Measurements from ENCODE around the gene ACSL6. TPM values are rescaled to one million over a fixed set of nuclear protein-coding genes. Genes with fewer than 3 reads are reported as not detected.

The ACSL6 gene
- total RNA-seq, 1 donor from 2014 or later, result 1.5 TPM

DNA sequence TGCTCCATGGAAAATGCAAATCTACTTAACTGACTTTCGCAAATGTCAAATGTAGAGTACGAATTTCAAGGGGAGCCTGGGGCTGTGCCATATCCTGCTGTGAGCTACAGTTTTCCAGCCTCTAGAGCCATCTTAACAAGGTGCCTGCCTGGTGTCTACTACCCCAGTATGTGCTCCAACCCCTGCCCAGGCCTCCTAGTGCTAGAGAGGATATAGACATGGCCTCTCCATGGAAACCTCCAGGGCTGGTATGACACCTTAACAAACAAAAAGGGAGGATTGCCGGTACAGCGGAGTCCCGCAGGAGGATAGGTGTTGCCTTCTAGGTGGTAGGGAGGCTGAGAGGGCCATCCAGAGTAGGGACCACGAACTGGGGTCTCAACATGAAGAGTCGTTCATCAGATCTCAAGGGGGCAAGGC, 35.4 kb upstream of the ACSL6 start:
- DNase-seq (ENCODE audit: low spot score), result no peak

DNA sequence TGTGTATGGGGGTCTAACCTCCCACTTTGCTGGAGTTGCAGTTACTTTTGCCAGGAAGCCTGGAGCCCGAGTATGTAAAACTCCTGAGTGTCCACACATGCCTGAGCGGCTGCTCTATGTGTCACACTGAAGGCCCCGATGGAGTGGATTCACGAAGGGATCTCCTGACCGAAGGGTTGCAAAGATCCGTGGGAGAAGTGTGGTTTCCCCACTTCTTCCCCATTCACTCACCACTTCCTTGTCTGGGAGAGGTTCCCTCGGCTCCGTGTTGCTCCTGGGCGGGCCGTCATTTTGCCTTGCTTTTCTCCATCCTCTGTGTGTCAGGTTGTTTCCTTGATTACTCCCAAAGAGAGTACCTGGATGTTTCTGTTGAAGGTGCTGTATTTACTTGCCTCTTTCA, 32.7 kb upstream of the ACSL6 start:
- DNase-seq (ENCODE audit: low spot score), result no peak

DNA sequence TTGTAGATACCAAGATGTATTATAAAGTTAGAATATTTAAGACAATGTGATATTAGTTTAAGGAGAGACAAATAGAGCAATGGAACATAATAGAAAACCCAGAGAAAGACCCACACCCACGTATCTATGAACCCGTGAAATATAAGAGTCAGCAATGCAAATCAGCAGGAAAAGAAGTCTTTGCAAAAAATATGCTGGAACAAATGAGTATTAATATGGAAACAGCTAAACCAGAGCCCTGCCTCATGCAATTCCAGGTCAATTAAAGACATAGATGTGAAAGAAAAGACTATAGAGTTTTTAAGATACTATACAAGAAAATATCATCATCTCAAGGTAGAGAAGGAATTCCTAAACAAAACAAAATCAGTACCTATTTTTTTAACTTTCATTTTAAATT, 25.9 kb upstream of the ACSL6 start:
- no peak for DNase-seq (ENCODE audit: low spot score)

DNA sequence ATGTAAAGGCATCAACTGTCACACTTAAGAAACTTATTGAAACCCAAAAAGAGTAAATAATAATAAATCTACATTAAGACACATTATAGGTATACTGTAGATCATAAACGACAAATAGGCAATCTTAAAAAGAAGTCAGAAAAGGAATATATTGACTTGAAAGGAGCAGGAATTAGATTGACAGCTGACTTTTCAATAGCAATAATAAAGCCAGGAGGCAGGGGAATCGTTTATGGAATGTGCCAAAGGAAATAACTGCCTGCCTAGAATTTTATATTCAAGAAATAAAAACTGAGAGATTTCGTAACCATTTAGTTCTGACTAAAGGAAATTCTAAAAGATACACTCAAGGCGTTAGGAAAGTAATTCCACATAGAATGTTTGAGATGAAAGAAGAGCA, 21.7 kb upstream of the ACSL6 start:
- DNase-seq (ENCODE audit: low spot score), result no peak

DNA sequence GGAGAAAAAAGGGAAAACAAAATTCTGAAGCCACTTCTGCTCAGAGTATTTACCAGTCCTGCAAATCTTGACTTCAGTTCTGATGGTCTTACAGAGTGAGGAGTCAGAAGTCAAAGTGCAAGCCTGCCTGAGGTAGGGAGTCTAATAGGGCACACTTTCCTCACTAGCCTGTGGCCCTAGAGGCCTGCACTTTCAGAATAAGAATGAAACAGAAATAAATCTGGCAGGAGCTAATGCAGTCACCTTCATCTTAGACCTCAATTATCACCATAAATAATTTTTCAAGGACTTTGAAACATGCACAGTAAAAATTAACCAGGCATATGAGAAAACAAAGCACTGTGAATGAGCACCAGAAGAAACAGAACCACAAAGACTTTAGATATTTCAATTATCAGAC, 20.7 kb upstream of the ACSL6 start:
- DNase-seq (ENCODE audit: low spot score), result no peak

DNA sequence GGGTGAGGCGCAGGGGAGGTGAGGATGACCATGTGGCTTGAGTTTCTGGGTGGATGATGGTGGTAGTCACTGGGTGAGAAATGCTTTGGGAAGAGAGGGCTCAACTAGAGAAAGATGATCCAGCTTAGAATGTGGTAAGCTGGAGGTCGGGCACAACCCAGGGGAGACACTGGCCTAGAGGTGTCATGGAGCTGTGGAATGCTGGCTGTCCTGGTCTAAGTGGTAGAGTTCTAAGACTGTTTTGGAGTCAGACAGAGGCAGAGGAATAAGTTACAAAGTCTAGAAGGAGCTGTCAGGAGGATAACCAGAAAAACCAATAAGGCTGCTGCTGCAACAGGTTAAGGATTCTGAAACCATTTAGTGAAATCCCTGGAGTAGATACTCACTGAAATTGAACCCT, 19.2 kb upstream of the ACSL6 start:
- DNase-seq (ENCODE audit: low spot score), result no peak

DNA sequence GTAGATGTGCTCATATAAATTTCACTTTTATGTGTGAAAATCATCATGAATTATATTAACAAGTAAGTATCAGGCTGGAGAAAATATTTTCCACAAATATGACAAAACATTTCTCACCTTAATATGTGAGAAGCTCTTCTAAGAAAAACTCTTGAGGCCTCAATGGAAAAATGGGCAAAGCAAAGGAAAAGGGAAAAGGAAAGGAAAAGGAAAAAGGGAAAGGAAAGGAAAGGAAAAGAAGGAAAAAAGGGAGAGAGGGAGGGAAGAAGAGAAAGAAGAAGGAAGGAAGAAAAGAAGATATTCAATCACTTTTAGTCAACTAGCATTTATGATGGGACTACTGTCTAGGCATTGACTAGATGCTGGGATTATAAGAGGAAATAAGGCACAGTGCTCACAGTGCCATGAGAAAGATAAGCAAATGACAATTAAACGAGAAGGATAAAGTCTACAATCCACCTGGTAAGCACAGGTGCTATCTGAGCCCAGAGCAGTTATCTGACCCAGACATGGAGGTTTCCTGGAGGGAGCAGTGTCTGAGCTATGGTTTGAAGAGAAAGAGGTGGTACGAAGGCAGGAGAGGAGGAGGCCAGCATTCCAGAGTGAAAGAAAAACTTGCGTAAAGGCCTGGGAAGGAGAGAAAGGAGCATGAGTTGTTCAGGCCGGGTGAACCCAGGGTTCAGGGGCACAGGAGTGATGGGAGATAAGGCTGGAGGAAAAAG, 18.3 kb upstream of the ACSL6 start:
- no peak for DNase-seq (ENCODE audit: low spot score)

DNA sequence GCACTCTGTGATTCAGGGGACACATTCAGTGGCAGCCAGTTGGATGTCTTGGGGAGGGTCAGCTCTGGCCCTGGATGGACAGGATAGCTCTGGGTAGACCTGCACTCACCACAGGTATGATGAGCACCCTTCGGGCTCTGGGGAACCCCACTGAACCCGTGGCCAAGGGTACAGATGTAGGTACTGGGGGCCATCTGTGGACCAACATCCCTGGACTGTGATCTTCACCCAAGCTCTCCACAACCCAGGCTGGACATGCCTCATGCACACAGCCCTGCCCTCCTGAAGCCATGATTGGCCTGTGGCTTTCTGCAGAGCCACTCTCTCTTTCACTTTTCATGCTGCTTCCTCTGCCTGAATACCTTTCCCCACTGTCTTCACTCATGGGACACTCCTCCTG, 15.6 kb upstream of the ACSL6 start:
- DNase-seq (ENCODE audit: low spot score), result no peak

DNA sequence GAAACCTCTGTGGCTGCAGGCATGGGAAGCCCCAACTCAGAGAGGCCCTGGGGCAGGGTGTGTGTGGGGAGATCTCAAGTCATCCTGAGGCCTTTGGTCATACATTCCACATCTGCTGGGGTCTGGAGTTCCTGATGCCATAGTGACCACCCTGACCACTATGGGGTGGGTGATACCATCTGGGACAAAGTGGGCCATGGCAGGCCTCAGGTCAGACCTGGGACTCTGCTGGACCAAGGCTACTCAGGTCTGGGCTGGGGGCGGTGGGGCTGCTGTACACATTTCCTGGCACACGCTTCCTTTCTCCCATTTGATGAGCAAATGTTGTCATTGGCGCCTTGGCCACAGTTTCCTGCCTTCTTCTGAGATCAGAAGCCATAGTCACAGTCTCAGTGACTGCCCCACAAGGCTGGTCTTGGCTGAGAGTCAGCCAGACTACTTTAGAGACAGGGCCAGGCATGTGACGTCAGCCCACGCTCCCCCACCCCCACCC, 15.1 kb upstream of the ACSL6 start:
- no peak for DNase-seq (ENCODE audit: low spot score)

DNA sequence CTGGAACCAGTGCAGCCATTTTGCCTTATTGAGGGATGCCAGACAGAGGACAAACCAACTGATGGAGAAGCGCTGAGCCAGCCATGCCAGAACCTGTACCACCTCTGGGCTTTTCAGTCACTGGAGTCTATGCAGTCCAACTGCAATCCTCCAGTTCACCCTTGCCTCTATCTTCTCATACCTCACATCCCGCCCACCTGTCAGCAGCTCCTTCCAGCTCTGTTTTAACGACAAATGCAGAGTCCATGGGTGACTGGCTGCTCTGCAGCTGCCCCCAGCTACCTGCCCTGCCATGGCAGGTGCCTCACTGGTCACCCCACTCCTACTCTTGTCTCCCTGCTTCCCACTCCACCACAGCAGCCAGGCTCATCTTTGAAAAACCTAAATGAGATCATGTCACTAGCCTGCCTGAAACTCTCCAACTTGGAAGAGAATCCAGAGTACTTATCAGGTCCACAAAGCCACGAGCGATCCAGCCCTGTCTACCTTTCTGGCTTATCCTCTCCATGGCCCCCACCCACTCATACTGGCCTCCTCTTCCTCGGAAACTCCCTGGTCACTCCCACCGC, 14.0 kb upstream of the ACSL6 start:
- DNase-seq (ENCODE audit: low spot score), result no peak

DNA sequence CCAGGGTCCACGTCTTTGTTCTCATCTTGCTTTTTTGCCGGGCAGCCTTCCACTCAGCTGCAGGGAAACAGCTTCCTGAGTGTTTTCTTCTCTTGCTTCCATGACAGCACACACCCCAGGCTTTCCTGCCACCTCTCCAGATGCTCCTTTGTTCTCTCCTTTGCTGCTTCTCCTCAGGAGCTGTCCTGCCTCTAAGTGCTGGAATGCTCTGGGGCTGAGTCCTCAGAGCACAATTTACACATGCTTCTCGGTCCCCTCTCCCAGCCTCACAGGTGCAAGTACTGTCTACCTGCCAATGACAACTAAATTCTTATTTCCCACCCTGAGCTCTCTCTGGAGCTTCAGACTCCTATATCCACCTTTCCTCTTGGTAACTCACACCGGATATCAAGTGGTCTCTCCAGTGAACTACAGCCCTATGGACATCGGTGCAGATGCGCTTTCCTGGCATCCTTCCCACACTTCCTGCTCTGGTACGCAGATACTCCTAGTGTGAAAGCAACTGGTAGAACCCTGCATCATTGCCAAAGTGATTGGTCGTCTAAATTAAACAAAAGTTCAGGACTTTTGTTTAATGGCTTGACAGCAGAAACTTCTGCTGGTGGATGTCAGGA, 13.4 kb upstream of the ACSL6 start:
- no peak for DNase-seq (ENCODE audit: low spot score)

DNA sequence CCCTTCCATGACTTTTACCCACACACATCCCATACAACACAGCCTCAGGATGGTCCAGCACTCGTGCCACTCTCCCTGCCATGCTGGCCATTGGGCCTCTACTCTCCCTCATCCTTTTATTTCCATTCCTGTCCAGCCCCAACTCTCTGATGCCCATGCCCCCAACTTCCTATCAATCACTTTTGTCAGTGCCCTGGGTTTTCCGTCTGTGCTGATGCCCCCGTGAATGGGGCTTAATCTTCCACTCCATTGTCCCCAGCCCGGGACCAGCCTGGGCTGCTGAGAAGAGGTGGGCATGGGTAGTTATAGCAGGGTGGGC, 12.6 kb upstream of the ACSL6 start:
- DNase-seq (ENCODE audit: low spot score), result no peak

DNA sequence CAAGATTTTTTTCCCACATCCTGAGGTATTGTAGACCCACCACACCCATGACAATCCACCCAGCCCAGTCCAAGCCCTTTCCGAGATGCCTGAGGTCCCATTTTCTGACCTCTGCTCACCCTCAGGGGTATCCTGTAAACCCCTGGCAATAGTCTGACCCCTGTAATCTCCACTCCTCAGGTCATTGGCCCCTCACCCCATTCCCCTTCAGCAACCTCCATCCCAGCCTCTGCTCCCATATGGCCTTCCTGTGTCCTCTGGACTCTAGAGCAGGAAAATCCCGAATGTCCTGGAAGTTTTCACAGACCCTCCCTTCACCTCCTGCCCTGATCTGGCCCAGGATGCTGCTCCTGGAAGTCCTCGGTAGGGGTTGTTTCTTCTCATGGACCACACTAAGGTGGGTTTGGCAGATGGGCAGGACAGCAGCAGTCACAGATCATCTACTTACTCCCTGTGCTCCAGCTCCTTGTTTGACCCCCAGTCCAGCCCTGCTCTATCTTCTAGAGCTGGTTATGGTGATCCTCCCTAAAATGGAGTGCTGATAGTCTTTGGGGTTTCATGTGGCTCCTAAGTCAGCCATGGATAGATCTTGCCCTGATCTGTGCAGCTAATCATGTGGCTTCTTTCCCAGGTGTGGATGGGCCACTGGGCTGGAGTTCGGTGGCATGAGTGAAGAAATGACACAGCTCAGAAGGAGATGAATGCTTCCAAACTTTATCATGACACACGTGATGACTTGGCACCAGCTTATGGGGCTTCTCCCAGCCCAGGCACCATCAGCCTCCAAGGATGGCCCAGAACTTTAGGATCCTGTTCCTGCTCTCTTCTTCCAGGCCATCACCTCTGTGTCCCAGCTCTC, 12.0 kb upstream of the ACSL6 start:
- DNase-seq (ENCODE audit: low spot score), result no peak

DNA sequence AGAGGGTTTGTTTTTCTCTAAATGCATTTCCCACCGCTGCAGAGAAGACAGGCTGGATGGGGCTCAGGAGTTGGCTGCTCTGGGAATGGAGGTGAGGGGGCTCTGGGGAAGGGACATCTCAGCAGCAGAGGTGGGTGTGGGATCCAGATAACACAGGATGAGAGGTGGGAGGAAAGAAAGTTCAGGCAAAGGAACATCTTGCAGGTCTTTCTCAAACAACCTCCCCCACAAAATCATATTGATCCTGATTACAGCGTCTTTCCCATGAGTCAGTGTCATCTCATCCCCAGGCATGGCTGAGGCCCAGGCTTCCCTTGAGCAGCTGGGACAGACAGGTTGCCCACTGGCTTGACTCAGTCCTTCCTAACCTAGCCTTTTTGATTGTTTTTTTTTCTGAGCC, 11.3 kb upstream of the ACSL6 start:
- no peak for DNase-seq (ENCODE audit: low spot score)

DNA sequence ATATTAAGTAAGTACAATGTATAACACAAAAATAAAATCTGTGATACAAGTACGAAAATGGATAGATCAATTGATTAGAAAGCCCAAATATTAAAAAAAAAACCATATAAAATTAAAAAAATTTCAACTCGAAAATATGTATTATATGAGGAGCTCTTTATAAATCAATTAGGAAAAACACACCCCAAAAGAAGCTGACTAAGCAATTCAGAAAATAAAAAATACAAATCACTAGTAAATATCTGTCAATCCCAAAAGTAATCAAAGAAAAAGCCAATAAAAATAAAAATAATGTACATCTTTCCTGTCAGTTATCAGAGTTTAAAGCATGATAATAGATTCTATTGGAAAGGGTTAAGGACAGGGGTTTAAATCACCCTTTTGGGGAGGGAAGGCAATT, 10.2 kb upstream of the ACSL6 start:
- no peak for DNase-seq (ENCODE audit: low spot score)

DNA sequence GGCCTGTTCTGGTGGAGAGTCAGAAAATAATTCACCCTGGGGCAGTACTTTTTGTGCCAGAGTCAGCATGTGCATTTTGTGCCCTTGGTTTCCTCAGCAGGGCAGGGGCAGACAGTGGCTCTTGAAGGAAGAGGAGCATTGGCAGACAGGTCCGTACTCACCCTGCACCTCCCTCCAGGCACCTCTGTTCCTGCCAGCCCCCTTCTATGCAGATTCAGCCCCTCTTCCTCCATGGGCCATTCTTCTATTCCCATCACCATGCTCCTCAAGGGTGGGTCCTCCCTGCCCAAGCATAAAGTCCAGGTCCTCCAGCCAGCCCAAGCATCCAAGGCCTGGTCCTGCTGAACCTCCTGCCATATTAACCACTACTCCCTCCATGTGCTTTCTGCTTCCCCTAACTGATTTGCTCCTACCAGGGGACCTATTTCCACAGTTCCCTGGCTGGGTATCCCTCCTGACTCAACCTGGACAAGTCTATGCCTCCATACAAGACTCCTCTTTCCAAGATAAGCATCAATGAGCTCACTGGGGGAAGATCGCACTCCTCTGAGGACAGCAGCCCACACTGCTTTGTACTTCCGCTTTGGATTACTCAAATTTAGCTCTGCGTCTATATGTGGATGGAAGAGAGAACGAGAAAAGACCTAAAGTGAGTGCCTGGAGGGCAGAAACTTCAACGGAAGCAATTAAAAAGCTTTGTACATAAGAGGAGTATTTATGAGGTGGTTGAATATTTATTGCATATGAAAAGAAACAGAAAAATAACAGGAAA, 9.3 kb upstream of the ACSL6 start:
- DNase-seq (ENCODE audit: low spot score), result peak; percentile 9

DNA sequence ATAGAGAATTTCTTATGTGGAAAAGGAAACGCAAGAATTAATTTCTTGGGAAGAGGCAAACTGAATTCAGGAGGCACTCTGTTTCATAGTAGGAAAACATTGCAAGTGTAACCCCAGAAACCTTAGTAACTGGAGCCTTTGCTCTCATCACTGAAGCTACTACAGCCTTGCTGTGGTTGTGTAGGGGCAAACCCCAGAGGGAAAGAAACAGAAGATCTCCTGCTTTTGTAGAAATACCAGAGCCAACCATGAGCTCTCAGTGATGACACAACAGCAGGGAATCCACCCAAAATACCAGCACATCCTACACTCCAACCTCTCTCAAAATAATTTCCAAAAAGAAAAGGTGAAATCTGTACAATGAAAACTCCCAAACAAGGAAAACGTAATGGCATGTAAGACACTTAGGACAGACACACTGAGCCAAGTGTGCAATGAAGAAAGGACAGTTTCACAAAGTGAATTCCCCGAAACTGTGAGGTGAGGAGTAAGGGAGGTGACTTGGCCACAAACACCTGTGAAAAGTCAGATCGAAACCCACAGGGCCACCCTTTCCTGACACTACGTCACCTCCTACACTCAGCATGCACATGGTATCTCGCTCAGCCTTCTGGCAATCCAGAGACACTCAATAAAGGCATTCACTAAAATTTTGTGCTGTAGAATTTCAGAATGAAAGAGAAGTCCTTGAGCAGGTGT, 8.5 kb upstream of the ACSL6 start:
- peak; percentile 10 for DNase-seq (ENCODE audit: low spot score)

DNA sequence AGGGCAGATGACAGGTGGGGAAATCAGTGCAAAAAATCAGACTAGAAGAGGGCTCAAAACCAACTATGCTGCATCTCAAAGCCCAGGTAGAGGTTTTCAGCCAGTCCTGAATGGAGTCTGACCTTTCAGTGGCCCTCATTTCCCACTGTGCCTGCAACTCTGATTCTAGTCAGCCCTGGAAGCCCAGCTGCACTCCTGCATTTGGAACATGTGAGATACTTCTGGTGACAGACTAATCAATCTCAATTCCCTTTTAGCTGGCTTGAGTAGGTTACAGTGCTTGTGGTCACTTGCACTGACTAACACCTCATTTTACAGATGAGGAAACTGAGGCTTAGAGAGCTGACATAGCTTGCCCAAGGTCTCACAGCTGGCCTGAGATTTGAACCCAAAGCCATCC, 7.9 kb upstream of the ACSL6 start:
- no peak for DNase-seq (ENCODE audit: low spot score)

DNA sequence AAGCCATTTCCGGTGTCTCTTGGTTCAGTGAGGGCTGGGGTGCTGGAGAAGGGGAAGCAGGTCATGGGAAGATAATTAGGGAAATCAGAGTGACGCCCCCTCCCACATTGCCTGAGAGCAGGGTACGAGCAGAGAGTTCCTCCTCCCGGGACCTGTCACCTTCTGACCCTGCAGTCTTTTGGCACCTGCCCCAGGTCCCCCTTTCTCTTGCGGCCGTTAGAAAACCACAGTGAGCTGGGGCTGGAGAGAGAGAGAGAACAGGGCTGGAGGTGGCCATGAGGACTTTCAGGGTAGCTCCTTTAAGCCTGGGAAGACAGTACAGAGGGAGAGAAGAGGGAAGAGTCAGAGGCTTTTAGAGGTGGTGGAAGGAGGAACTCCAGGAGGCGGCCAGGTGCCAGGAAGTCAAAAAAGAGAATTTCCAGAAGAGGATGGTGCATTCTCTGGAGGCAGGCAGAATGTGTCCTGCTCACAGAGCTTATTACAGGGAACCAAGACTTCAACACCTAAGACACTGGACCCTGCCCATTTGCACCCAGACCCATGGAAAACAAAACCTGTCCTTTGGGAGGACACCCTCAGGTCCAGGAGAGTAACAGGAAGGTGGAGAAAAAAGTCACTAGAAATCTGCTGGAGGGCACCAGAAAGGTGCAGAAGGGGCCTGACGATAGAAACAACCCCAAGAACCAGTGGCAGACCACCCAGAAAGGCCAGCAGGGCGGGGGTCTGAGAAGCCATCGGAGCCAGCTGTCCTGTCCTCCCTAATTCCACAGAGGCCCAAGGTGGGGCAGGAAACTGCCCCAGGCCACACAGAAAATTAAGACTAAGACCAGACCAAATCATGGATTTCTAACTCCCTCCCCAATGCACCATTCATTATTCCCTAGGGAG, 6.5 kb upstream of the ACSL6 start:
- DNase-seq (ENCODE audit: low spot score), result no peak

DNA sequence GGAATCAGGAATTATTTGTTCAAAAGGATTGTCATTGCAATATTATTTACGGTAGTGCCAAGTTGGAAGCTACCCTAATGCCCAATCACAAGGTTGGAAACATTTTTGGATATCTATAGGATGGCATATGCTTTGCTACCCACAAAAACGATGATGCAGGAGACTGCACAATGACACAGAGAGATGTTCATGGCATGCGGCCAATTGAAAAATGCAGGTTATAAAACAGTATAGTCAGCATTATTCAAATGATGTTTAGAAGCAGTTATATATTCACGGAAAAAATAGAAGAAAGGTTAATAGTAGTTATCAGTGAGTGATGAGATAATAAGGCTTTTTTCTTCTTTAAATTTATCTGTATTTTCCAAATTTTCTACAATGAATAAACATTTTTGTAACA, 5.9 kb upstream of the ACSL6 start:
- DNase-seq (ENCODE audit: low spot score), result no peak

All from mucosa of gallbladder (tissue), 1 donor.